ENCODE results near the gene FRMD6. TPM values are rescaled to one million over a fixed set of nuclear protein-coding genes. Genes with fewer than 3 reads are reported as not detected.

Gene FRMD6
- total RNA-seq, 1 experiment from 2014 or later, result 18.7 TPM

- Histone ChIP-seq H3K4me1 (no peaks in the 10 kb centered on the region), H3K4me3 (no peak overlapping the region), H3K36me3 (no peaks in the 10 kb centered on the region), H3K27me3 (no peaks in the 10 kb centered on the region), H3K9me3 (replicated peaks) (no peaks in the 10 kb centered on the region), H3K27ac (no peak overlapping the region)
- no peak for DNase-seq
Measured at GRCh38 chr14:51644217-51644933, 7.3 kb upstream of the FRMD6 start.

DNA sequence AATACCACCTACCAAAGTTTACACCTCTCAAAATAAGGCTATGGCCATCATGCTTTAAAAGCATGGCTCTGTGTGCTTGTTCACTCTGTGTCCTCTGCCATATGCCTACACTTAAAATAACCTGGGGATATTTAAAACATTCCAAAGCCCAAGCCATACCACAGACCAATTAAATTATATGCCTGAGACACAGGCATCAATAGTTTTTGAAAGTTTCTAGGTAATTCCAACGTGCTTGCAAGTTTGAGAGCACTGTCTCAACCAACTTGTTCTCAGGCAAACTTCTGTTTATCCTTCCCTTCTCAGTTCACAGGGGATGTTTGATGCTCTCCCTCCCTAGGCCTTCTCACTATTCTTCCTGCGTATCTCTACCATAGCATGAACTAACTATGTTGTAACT lies 3.4 kb upstream of the FRMD6 start:
- Histone ChIP-seq H3K4me1 (no peaks in the 10 kb centered on the region), H3K27me3 (no peaks in the 10 kb centered on the region), H3K9me3 (replicated peaks) (no peaks in the 10 kb centered on the region), H3K36me3 (no peaks in the 10 kb centered on the region), H3K27ac (no peak overlapping the region), H3K4me3 (no peak overlapping the region)
- DNase-seq, result no peak

- Histone ChIP-seq H3K9me3 (replicated peaks) (no peaks in the 10 kb centered on the region), H3K4me1 (no peaks in the 10 kb centered on the region), H3K27ac (peak overlapping the region; percentile 99), H3K27me3 (no peaks in the 10 kb centered on the region), H3K4me3 (peak overlapping the region; percentile 99), H3K36me3 (no peaks in the 10 kb centered on the region)
- peak; percentile 19 to 37 for DNase-seq
Measured at GRCh38 chr14:51650716-51651387, 858 bp upstream of the FRMD6 start.

- Histone ChIP-seq H3K4me3 (peak overlapping the region; percentile 99), H3K9me3 (replicated peaks) (no peaks in the 10 kb centered on the region), H3K27ac (peak overlapping the region; percentile 99), H3K27me3 (no peaks in the 10 kb centered on the region), H3K36me3 (no peaks in the 10 kb centered on the region), H3K4me1 (no peaks in the 10 kb centered on the region)
- DNase-seq, result peak in 1 of 2 experiments; percentile 41
Measured at GRCh38 chr14:51652168-51653078, 713 bp downstream of the FRMD6 start.

- peak overlapping the region; percentile 99 for H3K27ac ChIP-seq
- peak; percentile 23 to 58 for DNase-seq
Measured at GRCh38 chr14:51653079-51653774, 1.5 kb downstream of the FRMD6 start.

DNA sequence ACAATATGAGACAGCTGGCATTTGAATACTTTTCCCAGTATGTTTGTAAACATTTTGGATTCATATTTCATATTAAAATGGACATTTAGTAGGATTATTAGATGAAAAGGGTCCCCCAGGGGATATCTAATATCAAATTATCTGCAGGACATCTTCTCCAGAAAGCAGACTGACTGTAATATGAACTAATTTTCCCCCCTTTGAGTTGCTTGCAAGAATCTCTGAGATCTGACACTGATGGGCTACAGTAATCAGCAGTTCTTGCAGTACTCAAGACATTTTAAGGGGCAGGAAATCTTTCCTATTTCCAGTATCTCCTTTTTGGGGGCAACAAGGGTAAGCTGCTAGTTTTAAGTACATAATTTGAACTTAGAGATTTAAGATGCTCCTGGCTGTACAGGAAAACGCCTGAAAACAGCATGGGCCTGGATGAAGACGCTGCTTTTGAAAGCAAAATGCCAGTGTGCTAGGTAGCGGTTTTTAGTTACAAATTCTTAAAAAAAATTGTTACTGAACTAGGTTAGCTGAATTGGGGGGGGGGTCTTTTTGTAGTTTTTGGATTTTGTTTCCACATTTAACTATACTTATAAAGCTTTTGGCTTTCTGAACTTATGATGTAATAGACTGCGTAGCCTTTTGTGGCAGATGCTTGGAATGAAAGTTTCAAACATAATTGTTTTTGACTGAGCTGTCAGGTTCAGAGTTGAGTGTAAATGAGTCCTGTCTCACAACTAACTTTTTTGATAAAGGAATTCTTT lies 2.2 kb downstream of the FRMD6 start:
- no peaks in the 10 kb centered on the region for H3K9me3 ChIP-seq (replicated peaks)
- H3K27me3 ChIP-seq, result no peaks in the 10 kb centered on the region
- H3K4me1 ChIP-seq, result no peaks in the 10 kb centered on the region
- H3K36me3 ChIP-seq, result 0 out of 2 replicates have a peak, but pooled peaks cover 3% of the 10 kb centered on the region
- peak overlapping the region; percentile 99 for H3K27ac ChIP-seq
- DNase-seq, result peak in 1 of 2 experiments; percentile 9
- H3K4me3 ChIP-seq, result peak overlapping the region; percentile 99

More at GRCh38 chr14:51653079-51653774, 1.5 kb downstream of the FRMD6 start:
- no peaks in the 10 kb centered on the region for H3K9me3 ChIP-seq (replicated peaks)
- peak overlapping the region; percentile 99 for H3K4me3 ChIP-seq
- no peaks in the 10 kb centered on the region for H3K27me3 ChIP-seq
- no peaks in the 10 kb centered on the region for H3K4me1 ChIP-seq
- H3K36me3 ChIP-seq, result 0 out of 2 replicates have a peak, but pooled peaks cover 2% of the 10 kb centered on the region

GRCh38 chr14:51654533-51654845 lies 2.8 kb downstream of the FRMD6 start:
- Histone ChIP-seq H3K9me3 (replicated peaks) (no peaks in the 10 kb centered on the region), H3K27ac (no peak overlapping the region), H3K4me3 (no peak overlapping the region; the same call in 1 of the 2 replicates), H3K4me1 (no peaks in the 10 kb centered on the region), H3K27me3 (no peaks in the 10 kb centered on the region), H3K36me3 (0 out of 2 replicates have a peak, but pooled peaks cover 3% of the 10 kb centered on the region)
- no peak for DNase-seq

GRCh38 chr14:51657762-51658161 lies 6.1 kb downstream of the FRMD6 start:
- Histone ChIP-seq H3K4me1 (no peaks in the 10 kb centered on the region), H3K4me3 (no peak overlapping the region), H3K36me3 (peaks cover 3% of the 10 kb centered on the region; the same call in 1 of the 2 replicates), H3K27me3 (no peaks in the 10 kb centered on the region), H3K9me3 (replicated peaks) (no peaks in the 10 kb centered on the region), H3K27ac (no peak overlapping the region)
- no peak for DNase-seq

- H3K27me3 ChIP-seq, result no peaks in the 10 kb centered on the region
- H3K36me3 ChIP-seq, result peaks cover 3% of the 10 kb centered on the region; the same call in 1 of the 2 replicates
- no peaks in the 10 kb centered on the region for H3K9me3 ChIP-seq (replicated peaks)
- H3K27ac ChIP-seq, result no peak overlapping the region
- H3K4me3 ChIP-seq, result no peak overlapping the region
- DNase-seq, result no peak
- H3K4me1 ChIP-seq, result no peaks in the 10 kb centered on the region
Measured at GRCh38 chr14:51658441-51659173, 6.9 kb downstream of the FRMD6 start.

DNA sequence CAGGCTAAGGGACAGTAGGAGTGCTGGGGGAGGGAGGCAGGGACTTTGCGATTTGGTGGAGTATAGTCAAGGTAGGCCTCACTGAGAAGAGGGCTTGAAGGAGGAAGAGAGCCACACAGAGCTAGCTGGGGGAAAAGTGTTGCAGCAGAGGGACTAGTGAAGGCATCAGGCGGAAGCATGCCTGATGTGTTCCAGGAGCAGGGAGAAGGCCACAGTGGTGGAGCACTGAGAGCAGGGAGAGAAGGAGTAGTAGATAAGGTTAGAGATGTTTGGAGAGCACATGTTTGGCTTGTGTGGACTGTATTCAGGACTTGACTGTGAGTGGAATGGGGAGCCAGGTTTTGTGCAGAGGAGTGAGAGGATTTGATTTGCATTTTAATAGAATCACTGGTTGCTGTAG lies 9.0 kb downstream of the FRMD6 start:
- Histone ChIP-seq H3K4me1 (no peaks in the 10 kb centered on the region), H3K27ac (no peak overlapping the region), H3K4me3 (no peak overlapping the region), H3K27me3 (no peaks in the 10 kb centered on the region), H3K9me3 (replicated peaks) (no peaks in the 10 kb centered on the region), H3K36me3 (peaks cover 3% of the 10 kb centered on the region; the same call in 1 of the 2 replicates)
- no peak for DNase-seq

- H3K4me3 ChIP-seq, result no peak overlapping the region
- no peaks in the 10 kb centered on the region for H3K27me3 ChIP-seq
- no peak for DNase-seq
- peaks cover 3% of the 10 kb centered on the region; the same call in 1 of the 2 replicates for H3K36me3 ChIP-seq
- H3K4me1 ChIP-seq, result no peaks in the 10 kb centered on the region
- no peak overlapping the region for H3K27ac ChIP-seq
- no peaks in the 10 kb centered on the region for H3K9me3 ChIP-seq (replicated peaks)
Measured at GRCh38 chr14:51661504-51661903, 9.8 kb downstream of the FRMD6 start.

- no peaks in the 10 kb centered on the region; the same call in 1 of the 2 replicates for H3K36me3 ChIP-seq
- DNase-seq, result no peak
Measured at GRCh38 chr14:51663783-51664326, 12.1 kb downstream of the FRMD6 start.

GRCh38 chr14:51666070-51666469 lies 14.4 kb downstream of the FRMD6 start:
- Histone ChIP-seq H3K27me3 (no peaks in the 10 kb centered on the region), H3K36me3 (no peaks in the 10 kb centered on the region; the same call in 1 of the 2 replicates), H3K27ac (no peak overlapping the region), H3K9me3 (replicated peaks) (no peaks in the 10 kb centered on the region), H3K4me1 (no peaks in the 10 kb centered on the region), H3K4me3 (no peak overlapping the region)
- DNase-seq, result no peak

More at GRCh38 chr14:51663783-51664326, 12.1 kb downstream of the FRMD6 start:
- Histone ChIP-seq H3K27ac (no peak overlapping the region), H3K27me3 (no peaks in the 10 kb centered on the region), H3K9me3 (replicated peaks) (no peaks in the 10 kb centered on the region), H3K4me3 (no peak overlapping the region), H3K4me1 (no peaks in the 10 kb centered on the region)

All from SJCRH30 (cell line).